MM.1S (cell line): ENCODE data around the gene PARP16.

Experiments
- DNase-seq: peaks from one replicate; pipeline ENCODE4 v3.0.0-alpha.2; 2015
- H2AFZ ChIP-seq: fragments of 300-600 bp; sonication (generic); 2 replicates; pipeline ENCODE4 v1.6.0; 2016; ENCODE audit warnings: antibody characterized with exemption, low read length
- H3F3A ChIP-seq: fragments of 300-600 bp; sonication (generic); 2 replicates; pipeline ENCODE4 v1.6.1; 2016; ENCODE audit warnings: mild to moderate bottlenecking, antibody characterized with exemption, low read length, moderate library complexity, mixed read lengths; ENCODE audit not compliant: insufficient read depth
- H3K27ac ChIP-seq: fragments of 300-600 bp; sonication (generic); 2 replicates; pipeline ENCODE4 v1.5.1; 2016; ENCODE audit warnings: mild to moderate bottlenecking, low read length
- H3K27me3 ChIP-seq: fragments of 300-600 bp; sonication (generic); replicated peaks from 2 replicates; pipeline ENCODE4 v1.6.0; 2016; ENCODE audit warnings: low read length; ENCODE audit not compliant: insufficient read depth
- H3K36me3 ChIP-seq: fragments of 300-600 bp; sonication (generic); replicated peaks from 2 replicates; pipeline ENCODE4 v1.6.1; 2016; ENCODE audit warnings: mild to moderate bottlenecking, low read length, mixed read lengths; ENCODE audit not compliant: insufficient read depth
- H3K4me1 ChIP-seq: fragments of 300-600 bp; sonication (generic); 2 replicates; pipeline ENCODE4 v1.6.1; 2016; ENCODE audit warnings: low read length, mixed read lengths
- H3K4me2 ChIP-seq: fragments of 300-600 bp; sonication (generic); 2 replicates; pipeline ENCODE4 v1.6.0; 2016; ENCODE audit warnings: low read depth, low read length
- H3K4me3 ChIP-seq: fragments of 300-600 bp; sonication (generic); 2 replicates; pipeline ENCODE4 v1.5.1; 2016; ENCODE audit warnings: low read length, mixed read lengths
- H3K79me2 ChIP-seq: fragments of 300-600 bp; sonication (generic); 2 replicates; pipeline ENCODE4 v1.6.1; 2016; ENCODE audit warnings: mixed run types, low read length, mixed read lengths
- H3K9ac ChIP-seq: fragments of 300-600 bp; sonication (generic); 2 replicates; pipeline ENCODE4 v1.6.1; 2016; ENCODE audit warnings: low read length, mixed read lengths
- H3K9me2 ChIP-seq: fragments of 300-600 bp; sonication (generic); replicated peaks from 2 replicates; pipeline ENCODE4 v1.6.1; 2016; ENCODE audit warnings: mild to moderate bottlenecking, low read length, mixed read lengths; ENCODE audit not compliant: insufficient read depth
- H3K9me3 ChIP-seq: fragments of 300-600 bp; sonication (generic); replicated peaks from 2 replicates; pipeline ENCODE4 v1.6.1; 2016; ENCODE audit warnings: mild to moderate bottlenecking, low read length, mixed read lengths; ENCODE audit not compliant: insufficient read depth
- H4K20me1 ChIP-seq: fragments of 300-600 bp; sonication (generic); 2 replicates; pipeline ENCODE4 v1.6.1; 2016; ENCODE audit warnings: mild to moderate bottlenecking, low read length, moderate library complexity, mixed read lengths; ENCODE audit not compliant: insufficient read depth
- EZH2 ChIP-seq: fragments of 300-600 bp; sonication (generic); optimal IDR thresholded peaks from 2 replicates; pipeline ENCODE3; 2017; ENCODE audit warnings: low read depth, mild to moderate bottlenecking, antibody characterized with exemption, low read length, mixed read lengths
- EZH2phosphoT487 ChIP-seq: fragments of 300-600 bp; sonication (generic); IDR thresholded peaks from 2 replicates; pipeline ENCODE4 v1.6.1; 2018; ENCODE audit warnings: antibody characterized with exemption, low read length
- TF ChIP-seq, protein P1 (sequence below): fragments of 300-600 bp; sonication (generic); IDR thresholded peaks from 2 replicates; pipeline ENCODE4 v1.5.1; 2016; ENCODE audit warnings: antibody characterized with exemption, low read length, mixed read lengths

Gene PARP16, protein sequence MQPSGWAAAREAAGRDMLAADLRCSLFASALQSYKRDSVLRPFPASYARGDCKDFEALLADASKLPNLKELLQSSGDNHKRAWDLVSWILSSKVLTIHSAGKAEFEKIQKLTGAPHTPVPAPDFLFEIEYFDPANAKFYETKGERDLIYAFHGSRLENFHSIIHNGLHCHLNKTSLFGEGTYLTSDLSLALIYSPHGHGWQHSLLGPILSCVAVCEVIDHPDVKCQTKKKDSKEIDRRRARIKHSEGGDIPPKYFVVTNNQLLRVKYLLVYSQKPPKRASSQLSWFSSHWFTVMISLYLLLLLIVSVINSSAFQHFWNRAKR

DNA sequence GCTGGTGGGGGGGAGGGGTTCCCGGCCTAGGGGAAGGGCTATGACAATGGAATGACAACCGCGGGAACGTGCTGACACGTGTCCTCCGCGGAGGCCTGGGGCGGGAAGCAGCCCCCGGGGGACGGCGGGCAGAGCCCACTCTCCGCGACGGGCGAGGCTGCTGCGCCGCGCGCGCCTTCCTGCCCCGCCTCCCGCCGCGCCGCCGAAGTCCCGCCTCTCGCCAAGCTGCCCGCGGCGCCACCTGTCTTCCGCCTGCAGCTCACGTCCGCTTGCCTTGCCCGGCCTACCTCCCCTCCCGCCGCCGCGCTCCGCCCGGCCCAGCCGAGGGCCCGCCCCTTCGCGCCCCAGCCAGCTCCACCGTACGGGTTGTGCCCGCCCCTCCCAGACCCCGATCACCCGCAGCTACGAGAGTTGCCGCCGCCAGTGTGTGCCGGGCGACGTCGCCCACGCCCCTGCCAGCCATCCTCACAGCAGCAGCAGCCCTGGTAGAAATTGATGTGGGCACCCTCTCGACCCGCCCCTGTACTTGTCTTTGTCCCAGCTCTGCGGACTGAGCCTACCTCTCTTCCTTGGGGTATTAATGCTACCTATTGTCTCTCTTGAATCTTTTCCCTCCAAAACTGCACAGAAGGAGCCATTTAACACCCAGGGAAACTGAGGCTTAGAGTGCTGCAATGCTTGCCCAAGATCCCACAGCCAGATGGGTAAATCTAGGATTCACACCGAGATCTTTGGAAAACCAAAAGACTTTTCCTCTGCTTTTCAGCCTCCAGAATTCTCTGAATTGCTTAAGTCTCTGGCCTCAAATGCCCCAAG is at the start of gene PARP16:
TSS of gene PARP16 (minus strand) at position 180 of the 816 bp plus-strand sequence. CDS start 457 bp downstream, outside the sequence.
- 0 out of 2 replicates have a peak, but pooled peaks cover 3% of the 10 kb centered on the region for H3F3A ChIP-seq
- peak within 1 kb of the TSS; percentile 82 for H3K4me3 ChIP-seq
- H2AFZ ChIP-seq, result peak within 1 kb of the TSS; percentile 98
- no peaks in the 10 kb centered on the region for H4K20me1 ChIP-seq
- H3K9me3 ChIP-seq, result no peaks in the 10 kb centered on the region
- peak within 1 kb of the TSS; percentile 57; the same call in 1 of the 2 replicates for H3K27ac ChIP-seq
- H3K4me2 ChIP-seq, result peak within 1 kb of the TSS; percentile 99
- H3K9ac ChIP-seq, result peak within 1 kb of the TSS; percentile 81
- H3K27me3 ChIP-seq, result no peaks in the 10 kb centered on the region
- no peaks in the 10 kb centered on the region for H3K36me3 ChIP-seq
- no peaks in the 10 kb centered on the region for H3K9me2 ChIP-seq
- peak; percentile 92 for DNase-seq
- H3K79me2 ChIP-seq, result peaks cover 7% of the 10 kb centered on the region
- H3K4me1 ChIP-seq, result peaks cover 11% of the 10 kb centered on the region
- TF ChIP-seq, protein P1, sequence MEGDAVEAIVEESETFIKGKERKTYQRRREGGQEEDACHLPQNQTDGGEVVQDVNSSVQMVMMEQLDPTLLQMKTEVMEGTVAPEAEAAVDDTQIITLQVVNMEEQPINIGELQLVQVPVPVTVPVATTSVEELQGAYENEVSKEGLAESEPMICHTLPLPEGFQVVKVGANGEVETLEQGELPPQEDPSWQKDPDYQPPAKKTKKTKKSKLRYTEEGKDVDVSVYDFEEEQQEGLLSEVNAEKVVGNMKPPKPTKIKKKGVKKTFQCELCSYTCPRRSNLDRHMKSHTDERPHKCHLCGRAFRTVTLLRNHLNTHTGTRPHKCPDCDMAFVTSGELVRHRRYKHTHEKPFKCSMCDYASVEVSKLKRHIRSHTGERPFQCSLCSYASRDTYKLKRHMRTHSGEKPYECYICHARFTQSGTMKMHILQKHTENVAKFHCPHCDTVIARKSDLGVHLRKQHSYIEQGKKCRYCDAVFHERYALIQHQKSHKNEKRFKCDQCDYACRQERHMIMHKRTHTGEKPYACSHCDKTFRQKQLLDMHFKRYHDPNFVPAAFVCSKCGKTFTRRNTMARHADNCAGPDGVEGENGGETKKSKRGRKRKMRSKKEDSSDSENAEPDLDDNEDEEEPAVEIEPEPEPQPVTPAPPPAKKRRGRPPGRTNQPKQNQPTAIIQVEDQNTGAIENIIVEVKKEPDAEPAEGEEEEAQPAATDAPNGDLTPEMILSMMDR, result peak; percentile 26
- TF ChIP-seq EZH2phosphoT487, result no peak

DNA sequence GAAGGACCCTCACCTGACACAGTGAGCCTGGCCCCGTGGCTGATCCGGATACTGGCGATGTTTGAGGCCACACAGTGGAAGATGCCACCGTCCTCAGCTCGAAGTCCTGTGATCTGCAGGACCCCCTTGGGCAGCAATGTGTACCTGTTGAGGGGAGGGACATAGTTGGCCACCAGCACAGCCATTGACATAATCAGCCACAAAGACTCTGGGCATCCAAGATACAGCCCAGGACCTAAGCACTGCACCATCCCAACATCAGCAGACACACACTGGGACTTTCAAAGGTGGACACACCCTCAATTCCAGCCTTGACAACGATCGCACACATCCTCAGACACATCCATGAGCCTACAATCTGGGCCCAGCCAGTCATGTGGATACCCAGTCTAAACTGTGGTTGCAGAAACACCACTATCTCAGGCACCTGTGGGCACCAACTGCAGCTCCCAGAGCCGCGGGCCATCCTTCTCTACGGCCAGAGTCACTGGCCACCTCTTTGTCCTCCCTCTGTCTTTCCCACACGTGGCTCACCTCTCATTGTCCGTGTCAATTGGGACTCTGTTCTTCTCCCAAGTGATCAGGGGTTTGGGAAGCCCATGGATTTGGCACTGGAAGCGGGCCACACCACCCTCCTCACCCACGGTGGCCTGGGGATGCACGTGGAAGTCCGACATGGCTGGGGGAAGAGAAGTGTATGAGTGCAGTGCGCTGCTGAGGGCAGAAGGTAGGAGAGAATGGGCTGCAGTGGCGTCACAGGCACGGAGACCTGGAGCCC is 48.8 kb upstream of the PARP16 start:
- no peaks in the 10 kb centered on the region for H4K20me1 ChIP-seq
- H2AFZ ChIP-seq, result no peak overlapping the region
- no peak overlapping the region for H3K27ac ChIP-seq
- DNase-seq, result no peak
- no peak overlapping the region for H3K4me2 ChIP-seq
- H3K27me3 ChIP-seq, result 0 out of 2 replicates have a peak, but pooled peaks cover 3% of the 10 kb centered on the region
- no peaks in the 10 kb centered on the region for H3K9me2 ChIP-seq
- H3K79me2 ChIP-seq, result no peaks in the 10 kb centered on the region
- H3K4me3 ChIP-seq, result no peak overlapping the region
- no peak overlapping the region for H3K9ac ChIP-seq
- no peaks in the 10 kb centered on the region for H3K9me3 ChIP-seq
- no peaks in the 10 kb centered on the region for H3K36me3 ChIP-seq
- no peaks in the 10 kb centered on the region for H3F3A ChIP-seq
- no peaks in the 10 kb centered on the region for H3K4me1 ChIP-seq
- no peak for TF ChIP-seq EZH2
- TF ChIP-seq EZH2phosphoT487, result no peak
- TF ChIP-seq, protein P1, result no peak

DNA sequence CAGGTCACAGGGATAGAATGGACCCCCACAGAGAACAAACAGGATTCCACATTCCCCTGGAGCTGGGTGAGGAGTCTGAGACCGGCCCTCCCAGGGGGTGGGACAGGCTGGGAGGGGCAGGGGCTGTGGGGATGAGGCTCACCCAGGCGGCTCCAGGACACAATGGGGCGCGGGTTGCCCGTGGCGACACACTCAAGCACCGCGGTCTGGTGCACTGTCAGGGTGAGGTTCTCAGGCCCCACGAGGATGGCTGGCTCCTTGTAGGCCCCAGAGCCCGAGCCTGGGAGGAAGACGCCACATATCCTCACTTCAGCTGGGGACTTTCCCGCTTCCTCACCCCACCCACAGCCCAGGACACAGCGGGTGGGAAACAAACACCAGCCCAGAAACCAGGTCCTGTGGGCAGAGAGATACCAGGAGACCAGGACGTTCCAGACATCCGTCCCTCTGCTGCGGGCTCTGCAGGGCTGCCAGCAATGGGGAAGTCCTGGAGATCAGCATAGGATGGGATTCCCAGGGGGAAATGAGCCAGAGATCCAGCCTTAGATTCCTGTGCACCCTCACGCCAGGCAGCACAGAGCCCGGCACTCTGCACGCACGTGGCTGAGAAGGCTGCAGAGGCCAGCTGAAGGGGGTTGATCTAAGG is 48.0 kb upstream of the PARP16 start:
- Histone ChIP-seq H3K4me3 (no peak overlapping the region), H3K9ac (no peak overlapping the region), H3K27me3 (peaks cover 3% of the 10 kb centered on the region; the same call in 1 of the 2 replicates), H3K4me1 (no peaks in the 10 kb centered on the region), H3K4me2 (no peak overlapping the region), H3F3A (no peaks in the 10 kb centered on the region), H3K9me2 (no peaks in the 10 kb centered on the region), H3K9me3 (no peaks in the 10 kb centered on the region), H4K20me1 (no peaks in the 10 kb centered on the region), H3K79me2 (no peaks in the 10 kb centered on the region), H3K27ac (no peak overlapping the region), H2AFZ (no peak overlapping the region), H3K36me3 (no peaks in the 10 kb centered on the region)
- TF ChIP-seq, protein P1, result no peak
- TF ChIP-seq EZH2phosphoT487, result no peak
- no peak for TF ChIP-seq EZH2
- DNase-seq, result no peak
